MCF 10A (cell line): ENCODE measurements around the gene WNK1. TPM values are rescaled to one million over a fixed set of nuclear protein-coding genes. Genes with fewer than 3 reads are reported as not detected.

Experiments
- BruUV-seq: library from RNA; stranded (reverse); fragments of 400-500 nt; replicated peaks from 2 replicates; lab custom pipeline; 2021; lab: Mats Ljungman, UMichigan
- CTCF ChIA-PET: fragments of 300-600 bp; sonication (Branson Sonifier 250); formaldehyde crosslinking; extraction: SDS; loops from one replicate; lab custom pipeline; 2021; ENCODE audit warnings: antibody characterized with exemption, inconsistent platforms; lab: Yijun Ruan, JAX
- POLR2A ChIA-PET: fragments of 300-600, 350-650 bp; sonication (Branson Sonifier 250); formaldehyde crosslinking; extraction: SDS; loops from one replicate; lab custom pipeline; 2020; ENCODE audit warnings: antibody characterized with exemption, inconsistent platforms; lab: Yijun Ruan, JAX
- DNase-seq: peaks from one replicate; pipeline ENCODE4 v3.0.0-alpha.2; 2018; ENCODE audit not compliant: unreplicated experiment
- H3K27ac Mint-ChIP-seq: one replicate; pipeline ENCODE4 v1.8.0; 2022; ENCODE audit warnings: mild to moderate bottlenecking, low read depth, mixed read lengths; ENCODE audit not compliant: unreplicated experiment
- H3K27me3 Mint-ChIP-seq: one replicate; pipeline ENCODE4 v1.8.0; 2022; ENCODE audit warnings: mixed read lengths; ENCODE audit not compliant: insufficient read depth, unreplicated experiment
- H3K36me3 Mint-ChIP-seq: one replicate; pipeline ENCODE4 v1.8.0; 2022; ENCODE audit warnings: mild to moderate bottlenecking, moderate library complexity, mixed read lengths; ENCODE audit not compliant: insufficient read depth, unreplicated experiment
- H3K4me1 Mint-ChIP-seq: one replicate; pipeline ENCODE4 v1.8.0; 2022; ENCODE audit warnings: mixed read lengths; ENCODE audit not compliant: insufficient read depth, unreplicated experiment
- H3K4me3 Mint-ChIP-seq: one replicate; pipeline ENCODE4 v1.8.0; 2022; ENCODE audit warnings: mild to moderate bottlenecking, moderate library complexity, mixed read lengths; ENCODE audit not compliant: unreplicated experiment
- H3K9me3 Mint-ChIP-seq: one replicate; pipeline ENCODE4 v1.8.0; 2022; ENCODE audit warnings: mixed read lengths; ENCODE audit not compliant: unreplicated experiment
- intact Hi-C: fragments of 100-400 bp; cut with micrococcal nuclease; formaldehyde crosslinking; loops from 2 replicates; pipeline ENCODE4 v1.14.1; 2022
- total RNA-seq: library from RNA; stranded (reverse); gene quantifications from 2 replicates; pipeline ENCODE4 v1.2.3, GENCODE V29; 2022
- TF ChIP-seq, protein P1 (sequence below): fragments of 200-600 bp; IDR thresholded peaks from one replicate; pipeline ENCODE4 v1.8.0; 2022; ENCODE audit warnings: antibody characterized with exemption, mild to moderate bottlenecking; ENCODE audit not compliant: unreplicated experiment

Gene WNK1
- total RNA-seq, 1 experiment from 2014 or later: 139 TPM

- H3K4me3 Mint-ChIP-seq: peak overlapping the region; percentile 63
- POLR2A ChIA-PET: interaction anchor here (0.7 to 4.2 kb wide), 6 partner anchors 10 to 280 kb away, joined by 3 to 43 read pairs (median 10); no protein-coding TSS in a partner anchor
- CTCF ChIA-PET: no interaction called here
- no TSS peak for BruUV-seq
- peak overlapping the region; percentile 80 for H3K27ac Mint-ChIP-seq
- no peaks in the 10 kb centered on the region for H3K36me3 Mint-ChIP-seq
- no peaks in the 10 kb centered on the region for H3K27me3 Mint-ChIP-seq
- DNase-seq: no peak
- peaks cover 41% of the 10 kb centered on the region for H3K4me1 Mint-ChIP-seq
- intact Hi-C loops: no loop called here
- no peaks in the 10 kb centered on the region for H3K9me3 Mint-ChIP-seq
- TF ChIP-seq, protein P1, sequence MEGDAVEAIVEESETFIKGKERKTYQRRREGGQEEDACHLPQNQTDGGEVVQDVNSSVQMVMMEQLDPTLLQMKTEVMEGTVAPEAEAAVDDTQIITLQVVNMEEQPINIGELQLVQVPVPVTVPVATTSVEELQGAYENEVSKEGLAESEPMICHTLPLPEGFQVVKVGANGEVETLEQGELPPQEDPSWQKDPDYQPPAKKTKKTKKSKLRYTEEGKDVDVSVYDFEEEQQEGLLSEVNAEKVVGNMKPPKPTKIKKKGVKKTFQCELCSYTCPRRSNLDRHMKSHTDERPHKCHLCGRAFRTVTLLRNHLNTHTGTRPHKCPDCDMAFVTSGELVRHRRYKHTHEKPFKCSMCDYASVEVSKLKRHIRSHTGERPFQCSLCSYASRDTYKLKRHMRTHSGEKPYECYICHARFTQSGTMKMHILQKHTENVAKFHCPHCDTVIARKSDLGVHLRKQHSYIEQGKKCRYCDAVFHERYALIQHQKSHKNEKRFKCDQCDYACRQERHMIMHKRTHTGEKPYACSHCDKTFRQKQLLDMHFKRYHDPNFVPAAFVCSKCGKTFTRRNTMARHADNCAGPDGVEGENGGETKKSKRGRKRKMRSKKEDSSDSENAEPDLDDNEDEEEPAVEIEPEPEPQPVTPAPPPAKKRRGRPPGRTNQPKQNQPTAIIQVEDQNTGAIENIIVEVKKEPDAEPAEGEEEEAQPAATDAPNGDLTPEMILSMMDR: no peak
These were observed 99.0 kb downstream of the WNK1 start for GRCh38 chr12:851343-851742.

- H3K4me3 Mint-ChIP-seq: peak overlapping the region; percentile 63
- BruUV-seq: no TSS peak
- TF ChIP-seq, protein P1: no peak
- H3K27ac Mint-ChIP-seq: peak overlapping the region; percentile 80
- no peaks in the 10 kb centered on the region for H3K9me3 Mint-ChIP-seq
- peaks cover 44% of the 10 kb centered on the region for H3K4me1 Mint-ChIP-seq
- ChIA-PET POLR2A (interaction anchor here (0.6 to 4.2 kb wide), 15 partner anchors 8 to 741 kb away, joined by 3 to 43 read pairs (median 5); no protein-coding TSS in a partner anchor), CTCF (interaction anchor here (0.8 to 2.4 kb wide), 3 partner anchors 12 to 36 kb away, joined by 3 to 12 read pairs (median 8); no protein-coding TSS in a partner anchor)
- intact Hi-C loops: no loop called here
- H3K36me3 Mint-ChIP-seq: no peaks in the 10 kb centered on the region
- no peaks in the 10 kb centered on the region for H3K27me3 Mint-ChIP-seq
- peak; percentile 76 for DNase-seq
These were observed 99.5 kb downstream of the WNK1 start for GRCh38 chr12:851913-852312.

DNA sequence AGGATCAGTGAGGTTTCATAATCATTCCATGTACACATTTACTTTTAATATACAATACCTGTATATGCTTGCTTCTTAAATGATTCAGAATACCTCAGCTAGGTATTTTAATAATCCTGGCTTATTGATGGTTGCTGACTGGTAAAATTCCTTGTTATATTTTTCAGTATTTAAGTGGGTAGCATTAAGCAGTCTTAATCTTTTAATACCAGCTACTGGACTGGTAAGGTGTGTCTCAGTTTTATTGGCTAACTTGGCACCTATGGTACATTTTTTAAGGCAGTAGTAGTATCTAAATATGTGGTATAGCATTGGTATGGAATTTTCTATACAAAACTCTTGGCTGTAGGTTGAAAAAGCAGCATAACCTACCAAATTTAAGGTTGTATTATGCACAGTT, 100.5 kb downstream of the WNK1 start:
- intact Hi-C loops: no loop called here
- ChIA-PET CTCF (interaction anchor here (0.6 to 2.4 kb wide), 6 partner anchors 13 to 101 kb away, joined by 3 to 12 read pairs (median 4); no protein-coding TSS in a partner anchor), POLR2A (interaction anchor here (0.6 to 4.2 kb wide), 19 partner anchors 9 to 740 kb away, joined by 3 to 43 read pairs (median 4); partner anchors contain the start of gene KDM5A)
- Mint-ChIP-seq H3K27me3 (no peaks in the 10 kb centered on the region), H3K4me3 (peak overlapping the region; percentile 63), H3K36me3 (peaks cover 6% of the 10 kb centered on the region), H3K9me3 (no peaks in the 10 kb centered on the region), H3K4me1 (peaks cover 47% of the 10 kb centered on the region), H3K27ac (peak overlapping the region; percentile 80)
- BruUV-seq: no TSS peak
- TF ChIP-seq, protein P1: no peak
- no peak for DNase-seq

- H3K4me1 Mint-ChIP-seq: peaks cover 24% of the 10 kb centered on the region
- intact Hi-C loops: loop anchor here (1.0 kb wide), 1 partner anchor 41 kb away; no protein-coding TSS in a partner anchor
- CTCF ChIA-PET: interaction anchor here (0.6 to 5.0 kb wide), 11 partner anchors 9 to 288 kb away, joined by 3 to 45 read pairs (median 4); no protein-coding TSS in a partner anchor
- peaks cover 42% of the 10 kb centered on the region for H3K36me3 Mint-ChIP-seq
- no peaks in the 10 kb centered on the region for H3K27me3 Mint-ChIP-seq
- TF ChIP-seq, protein P1: no peak
- DNase-seq: peak; percentile 88
- POLR2A ChIA-PET: interaction anchor here (0.6 to 11.4 kb wide), 24 partner anchors 9 to 748 kb away, joined by 3 to 142 read pairs (median 6); partner anchors contain the start of gene RAD52
- peak overlapping the region; percentile 47 for H3K4me3 Mint-ChIP-seq
- H3K27ac Mint-ChIP-seq: peak overlapping the region; percentile 92
- H3K9me3 Mint-ChIP-seq: no peaks in the 10 kb centered on the region
- BruUV-seq: no TSS peak
These were observed 105.2 kb downstream of the WNK1 start for GRCh38 chr12:857611-858010.
